Measurements from ENCODE around the gene MPV17L2. TPM values are rescaled to one million over a fixed set of nuclear protein-coding genes. Genes with fewer than 3 reads are reported as not detected.

Gene MPV17L2
- total and polyA plus RNA-seq, 2 of the 4 experiments (the other 2 are of a cell fraction): 7.2 to 19.5 TPM

DNA sequence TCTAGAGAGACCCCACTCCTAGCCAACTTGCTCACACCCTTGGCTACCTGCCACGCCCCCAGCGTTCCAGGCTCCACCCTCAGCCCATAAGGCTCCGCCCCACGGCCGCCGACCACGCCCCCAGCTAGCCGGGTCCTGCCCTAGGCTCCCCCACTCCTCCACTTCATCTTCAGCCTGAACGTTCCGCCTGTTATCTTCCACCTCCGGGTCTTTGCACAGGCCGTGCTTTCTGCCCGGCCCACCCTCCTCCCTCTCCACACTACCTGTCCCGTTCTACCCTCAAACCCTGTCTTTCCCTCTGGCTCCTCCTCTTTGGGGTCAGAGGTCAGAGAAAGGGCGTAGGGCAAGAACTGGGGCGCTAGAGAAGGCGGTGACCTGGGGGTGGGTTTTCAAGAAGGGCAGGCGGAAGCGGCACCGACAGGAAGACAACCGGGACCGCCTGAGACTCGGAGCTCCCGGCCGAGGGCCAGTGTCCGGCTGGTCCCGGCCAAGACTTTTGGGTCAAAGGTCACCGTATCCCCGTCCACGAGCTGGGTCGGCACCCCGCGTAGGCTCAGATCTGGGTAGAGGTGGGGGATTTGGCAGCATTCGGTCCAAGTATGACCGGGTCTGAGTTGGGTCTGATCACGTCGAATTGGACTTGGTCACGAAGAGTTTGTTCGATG lies 31.0 kb downstream of the MPV17L2 start (continued):
- TF ChIP-seq MAFK (IDR thresholded peaks at IDR 0.05; ENCODE audit: low read depth, low read length): no peak

DNA sequence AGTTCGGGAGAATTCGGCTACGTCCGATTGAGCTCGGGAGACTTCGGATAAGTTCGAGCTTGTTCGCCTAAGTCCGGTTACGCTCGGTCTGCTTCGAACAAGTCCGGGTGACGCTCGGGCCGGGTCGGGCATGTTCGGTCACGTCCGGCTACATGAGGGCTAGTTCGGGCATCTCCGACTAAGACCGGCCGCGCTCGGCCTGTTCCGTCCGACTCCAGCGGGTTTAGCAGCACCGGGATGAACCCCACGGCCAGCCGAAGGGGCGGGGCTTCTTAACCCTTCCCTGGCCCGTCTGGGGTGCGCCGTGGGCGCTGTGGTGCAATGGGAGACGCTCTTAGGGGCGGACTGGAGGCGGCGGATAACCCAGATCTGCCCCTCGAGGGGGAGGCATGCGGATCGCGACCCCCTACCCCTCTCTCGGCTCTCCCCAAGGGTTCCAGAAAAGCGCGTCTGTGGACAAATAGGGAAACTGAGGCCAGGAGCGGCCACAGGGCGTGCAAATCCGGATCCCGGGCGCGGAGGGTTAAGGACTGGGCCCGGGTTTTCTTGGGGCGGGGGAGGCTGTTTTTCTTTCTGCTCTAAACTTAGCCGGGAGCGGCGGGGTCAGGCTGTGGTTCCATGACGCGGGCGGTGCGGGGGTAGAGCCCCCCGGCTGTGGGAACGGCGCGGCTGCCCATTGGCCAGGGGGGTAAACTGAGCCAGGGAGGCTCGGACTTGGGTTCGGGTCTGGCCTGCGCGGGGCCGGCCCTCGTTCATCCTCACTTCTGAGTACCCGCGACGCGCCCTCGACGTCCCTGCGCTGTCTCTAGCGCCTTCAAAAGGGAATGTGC lies 31.7 kb downstream of the MPV17L2 start:
- intact Hi-C loops (cut with micrococcal nuclease) (loop anchor here (1.0 kb wide), 1 partner anchor 16 kb away; no protein-coding TSS in a partner anchor), dilution Hi-C loops (cut with HindIII; ENCODE audit: low sequenced_read_pairs, unreplicated experiment) (no loop called here), in situ Hi-C loops (cut with MboI; ENCODE audit: low sequenced_read_pairs) (no loop called here)
- Histone ChIP-seq H3K9ac (ENCODE audit: low read depth, low read length) (peak overlapping the region; percentile 41), H3K14ac (replicated peaks; ENCODE audit: low read depth, low read length) (peak overlapping the region; percentile 62), H3K36me3 (ENCODE audit: control insufficient read depth, insufficient read depth, low read length) (no peaks in the 10 kb centered on the region), H3K4me1 (ENCODE audit: control insufficient read depth, insufficient read depth, low read length) (peaks cover 7% of the 10 kb centered on the region), H2BK20ac (ENCODE audit: low read depth, low read length) (no peak overlapping the region), H2AK9ac (replicated peaks; ENCODE audit: low read depth, low read length, poor library complexity) (peak overlapping the region; percentile 86), H3K9me3 (ENCODE audit: control insufficient read depth, insufficient read depth, low read length) (no peaks in the 10 kb centered on the region), H4K5ac (ENCODE audit: low read depth, low read length) (peak overlapping the region; percentile 7; the same call in 1 of the 2 replicates), H3K4me3 (ENCODE audit: insufficient read depth, low read depth, low read length) (peak overlapping the region; percentile 52), H2BK5ac (ENCODE audit: low read depth, low read length, poor library complexity, severe bottlenecking) (no peak overlapping the region), H3K27ac (ENCODE audit: insufficient read depth, low read length) (peak overlapping the region; percentile 8; the same call in 1 of the 2 replicates), H3K79me1 (ENCODE audit: low read depth in 1 of 2, low read length in 2 of 2) (no peaks in the 10 kb centered on the region), H3K9me1 (ENCODE audit: insufficient read depth, low read length) (peaks cover 2% of the 10 kb centered on the region; the same call in 1 of the 2 replicates), H2AK5ac (ENCODE audit: low read depth, low read length) (peak overlapping the region; percentile 20; the same call in 1 of the 2 replicates), H2BK15ac (ENCODE audit: low read depth, low read length) (no peak overlapping the region), H4K8ac (ENCODE audit: low read depth in 2 of 2, low read length in 2 of 2) (peak overlapping the region in 1 of 2 experiments; percentile 96; a peak in 2 of 4 replicates), H3K4me2 (ENCODE audit: low read depth, low read length) (peak overlapping the region; percentile 93), H2BK120ac (ENCODE audit: low read depth, low read length) (peak overlapping the region; percentile 51; the same call in 1 of the 2 replicates), H2AFZ (replicated peaks; ENCODE audit: low read length, poor library complexity) (peak overlapping the region; percentile 96), H4K20me1 (ENCODE audit: insufficient read depth, low read length) (no peaks in the 10 kb centered on the region), H3K23ac (ENCODE audit: low read depth, low read length) (no peak overlapping the region), H4K91ac (ENCODE audit: insufficient read depth, low read depth, low read length) (no peak overlapping the region), H3K18ac (ENCODE audit: low read depth, low read length) (no peak overlapping the region), H3K27me3 (ENCODE audit: control insufficient read depth, insufficient read depth, low read length) (peaks cover 4% of the 10 kb centered on the region; the same call in 1 of the 2 replicates), H3K56ac (ENCODE audit: extremely low read depth, insufficient read depth, low read length) (no peak overlapping the region), H3K4ac (ENCODE audit: low read depth, low read length) (peak overlapping the region; percentile 46; the same call in 1 of the 2 replicates)
- POLR2A ChIA-PET (ENCODE audit: unreplicated experiment): interaction anchor here (0.6 to 1.0 kb wide), 2 partner anchors 48 to 57 kb away, joined by 3 to 6 read pairs; partner anchors contain the start of gene JUND
- 3% methylated on average over 42 of the region's 81 CpGs; no CpG with 5 or more reads in 1 of the 2 experiments for WGBS, 2 experiments (ENCODE audit: extremely low coverage in 2 of 2, insufficient read length in 1 of 2)
- DNase-seq (peak; percentile 99), ATAC-seq (ENCODE audit: low read depth) (peak; percentile 99)
- CTCF ChIA-PET: no interaction called here
- BruUV-seq (replicated peaks): no TSS peak
- TF ChIP-seq RAD21 (IDR thresholded peaks at IDR 0.05; ENCODE audit: low read length) (no peak), RFX5 (IDR thresholded peaks at IDR 0.05; ENCODE audit: low read depth, low read length) (no peak), MAZ (IDR thresholded peaks at IDR 0.05; ENCODE audit: borderline replicate concordance, low read depth, low read length) (no peak; the same call in 1 of the 2 replicates), CHD1 (IDR thresholded peaks at IDR 0.05; ENCODE audit: low read depth, low read length) (no peak), FOS (IDR thresholded peaks at IDR 0.05; ENCODE audit: low read depth, low read length) (no peak), CEBPB (IDR thresholded peaks at IDR 0.05; ENCODE audit: low read depth, low read length) (no peak), SMC3 (IDR thresholded peaks at IDR 0.05; ENCODE audit: low read depth, low read length) (no peak), MXI1 (IDR thresholded peaks at IDR 0.05; ENCODE audit: borderline replicate concordance, low read depth, low read length) (no peak), MAFK (IDR thresholded peaks at IDR 0.05; ENCODE audit: low read depth, low read length) (no peak)
- TF ChIP-seq, protein P1, sequence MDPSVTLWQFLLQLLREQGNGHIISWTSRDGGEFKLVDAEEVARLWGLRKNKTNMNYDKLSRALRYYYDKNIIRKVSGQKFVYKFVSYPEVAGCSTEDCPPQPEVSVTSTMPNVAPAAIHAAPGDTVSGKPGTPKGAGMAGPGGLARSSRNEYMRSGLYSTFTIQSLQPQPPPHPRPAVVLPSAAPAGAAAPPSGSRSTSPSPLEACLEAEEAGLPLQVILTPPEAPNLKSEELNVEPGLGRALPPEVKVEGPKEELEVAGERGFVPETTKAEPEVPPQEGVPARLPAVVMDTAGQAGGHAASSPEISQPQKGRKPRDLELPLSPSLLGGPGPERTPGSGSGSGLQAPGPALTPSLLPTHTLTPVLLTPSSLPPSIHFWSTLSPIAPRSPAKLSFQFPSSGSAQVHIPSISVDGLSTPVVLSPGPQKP (IDR thresholded peaks at IDR 0.05; ENCODE audit: borderline replicate concordance, low read depth, low read length): no peak
- TF ChIP-seq, protein P2, sequence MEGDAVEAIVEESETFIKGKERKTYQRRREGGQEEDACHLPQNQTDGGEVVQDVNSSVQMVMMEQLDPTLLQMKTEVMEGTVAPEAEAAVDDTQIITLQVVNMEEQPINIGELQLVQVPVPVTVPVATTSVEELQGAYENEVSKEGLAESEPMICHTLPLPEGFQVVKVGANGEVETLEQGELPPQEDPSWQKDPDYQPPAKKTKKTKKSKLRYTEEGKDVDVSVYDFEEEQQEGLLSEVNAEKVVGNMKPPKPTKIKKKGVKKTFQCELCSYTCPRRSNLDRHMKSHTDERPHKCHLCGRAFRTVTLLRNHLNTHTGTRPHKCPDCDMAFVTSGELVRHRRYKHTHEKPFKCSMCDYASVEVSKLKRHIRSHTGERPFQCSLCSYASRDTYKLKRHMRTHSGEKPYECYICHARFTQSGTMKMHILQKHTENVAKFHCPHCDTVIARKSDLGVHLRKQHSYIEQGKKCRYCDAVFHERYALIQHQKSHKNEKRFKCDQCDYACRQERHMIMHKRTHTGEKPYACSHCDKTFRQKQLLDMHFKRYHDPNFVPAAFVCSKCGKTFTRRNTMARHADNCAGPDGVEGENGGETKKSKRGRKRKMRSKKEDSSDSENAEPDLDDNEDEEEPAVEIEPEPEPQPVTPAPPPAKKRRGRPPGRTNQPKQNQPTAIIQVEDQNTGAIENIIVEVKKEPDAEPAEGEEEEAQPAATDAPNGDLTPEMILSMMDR (conservative IDR thresholded peaks at IDR 0.05; ENCODE audit: low read depth, low read length): no peak

All from IMR-90 (cell line).